HG02885 (cell line): ENCODE results near the gene DGKE.

Experiments
- ATAC-seq: cut with Tn5 transposase; IDR thresholded peaks from one replicate; pipeline ENCODE4 v1.9.1; 2021; ENCODE audit warnings: mild to moderate bottlenecking; ENCODE audit not compliant: unreplicated experiment, poor library complexity

Gene DGKE

GRCh38 chr17:56885312-56885657 lies 51.3 kb downstream of the DGKE start:
- ATAC-seq = no peak

- no peak for ATAC-seq
Observed at GRCh38 chr17:56886288-56886731, 52.4 kb downstream of the DGKE start.

- ATAC-seq = no peak
Observed at GRCh38 chr17:56887105-56887504, 53.2 kb downstream of the DGKE start.

- ATAC-seq = no peak
Observed at GRCh38 chr17:56887552-56888467, 53.9 kb downstream of the DGKE start.

- ATAC-seq = no peak
Observed at GRCh38 chr17:56890390-56890789, 56.4 kb downstream of the DGKE start.

GRCh38 chr17:56890906-56891674 lies 57.1 kb downstream of the DGKE start:
- ATAC-seq = no peak

- ATAC-seq = no peak
Observed at GRCh38 chr17:56891751-56892150, 57.8 kb downstream of the DGKE start.

- ATAC-seq = no peak
Observed at GRCh38 chr17:56892333-56892732, 58.4 kb downstream of the DGKE start.

GRCh38 chr17:56893503-56893902 lies 59.6 kb downstream of the DGKE start:
- ATAC-seq = no peak

GRCh38 chr17:56894859-56895455 lies 61.0 kb downstream of the DGKE start:
- no peak for ATAC-seq

- no peak for ATAC-seq
Observed at GRCh38 chr17:56896217-56896967, 62.4 kb downstream of the DGKE start.

GRCh38 chr17:56896968-56897359 lies 63.0 kb downstream of the DGKE start:
- ATAC-seq = peak; percentile 42

GRCh38 chr17:56897646-56898424 lies 63.9 kb downstream of the DGKE start:
- ATAC-seq = peak; percentile 67

- ATAC-seq = no peak
Observed at GRCh38 chr17:56898874-56899273, 64.9 kb downstream of the DGKE start.

GRCh38 chr17:56899403-56899802 lies 65.5 kb downstream of the DGKE start:
- no peak for ATAC-seq

GRCh38 chr17:56902348-56902747 lies 68.4 kb downstream of the DGKE start:
- ATAC-seq = no peak

GRCh38 chr17:56903560-56903959 lies 69.6 kb downstream of the DGKE start:
- no peak for ATAC-seq

GRCh38 chr17:56908001-56908542 lies 74.1 kb downstream of the DGKE start:
- peak; percentile 81 for ATAC-seq

- no peak for ATAC-seq
Observed at GRCh38 chr17:56909742-56910508, 76.0 kb downstream of the DGKE start.
